HG03521 (cell line): ENCODE data around the gene BEST1.

Experiments
- ATAC-seq: cut with Tn5 transposase; IDR thresholded peaks from one replicate; pipeline ENCODE4 v1.9.1; 2021; ENCODE audit warnings: mild to moderate bottlenecking, moderate library complexity; ENCODE audit not compliant: unreplicated experiment

Gene BEST1

GRCh38 chr11:61914471-61915171 lies 35.5 kb upstream of the BEST1 start:
- no peak for ATAC-seq

GRCh38 chr11:61916737-61917333 lies 33.3 kb upstream of the BEST1 start:
- no peak for ATAC-seq

GRCh38 chr11:61917334-61918109 lies 32.6 kb upstream of the BEST1 start, which contains the start of gene RAB3IL1:
Gene RAB3IL1 (minus strand): TSS chr11:61917566. CDS start chr11:61917367, 199 bp downstream.
- no peak for ATAC-seq

- no peak for ATAC-seq
These were observed 31.8 kb upstream of the BEST1 start for GRCh38 chr11:61918251-61918937.

GRCh38 chr11:61918938-61919704 lies 31.0 kb upstream of the BEST1 start:
- ATAC-seq, result no peak

DNA sequence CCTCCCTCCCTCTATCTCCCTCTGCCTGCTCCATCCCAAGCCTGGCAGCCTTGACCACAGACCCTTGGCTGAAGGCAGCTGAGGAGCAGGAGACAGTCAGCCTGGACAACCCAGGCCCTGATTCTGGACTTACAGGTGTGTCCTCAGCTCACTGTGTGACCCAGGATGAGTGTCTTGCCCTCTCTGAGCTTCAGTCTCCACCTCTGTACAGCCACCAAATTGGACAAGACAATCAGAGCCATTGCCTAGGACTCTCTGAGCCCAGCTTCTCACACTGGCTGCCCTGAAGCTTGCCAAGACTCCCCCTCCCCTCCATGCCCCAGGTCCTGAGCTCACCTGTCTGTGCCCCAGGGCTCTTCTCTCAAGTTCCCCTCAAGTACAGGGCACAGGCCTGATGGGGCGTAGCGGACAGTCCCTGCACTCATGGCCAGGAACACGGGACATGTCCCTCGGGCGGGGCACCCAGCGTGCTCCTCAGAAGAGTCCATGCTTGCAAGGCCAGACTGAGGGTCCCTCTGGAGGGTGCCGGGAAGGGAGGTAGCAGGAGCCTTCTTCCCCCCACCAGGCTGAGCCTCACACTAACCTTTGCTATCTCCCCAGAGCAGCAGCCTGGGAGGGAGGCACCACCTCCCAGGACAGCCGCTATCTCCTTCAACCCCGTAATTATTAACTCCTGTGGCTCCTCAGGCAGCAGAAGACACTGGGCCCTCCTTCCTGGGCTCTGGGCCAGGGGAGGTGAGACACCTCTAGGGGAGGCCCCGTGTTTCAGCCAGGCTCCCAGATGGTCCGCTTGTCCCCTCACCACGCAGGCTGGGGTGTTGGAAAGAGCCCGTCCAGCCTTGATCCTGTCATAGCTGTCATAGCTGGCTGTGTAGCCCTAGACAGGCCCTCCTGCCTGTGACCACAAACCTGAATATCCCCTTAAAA lies 30.2 kb upstream of the BEST1 start:
- ATAC-seq, result no peak

DNA sequence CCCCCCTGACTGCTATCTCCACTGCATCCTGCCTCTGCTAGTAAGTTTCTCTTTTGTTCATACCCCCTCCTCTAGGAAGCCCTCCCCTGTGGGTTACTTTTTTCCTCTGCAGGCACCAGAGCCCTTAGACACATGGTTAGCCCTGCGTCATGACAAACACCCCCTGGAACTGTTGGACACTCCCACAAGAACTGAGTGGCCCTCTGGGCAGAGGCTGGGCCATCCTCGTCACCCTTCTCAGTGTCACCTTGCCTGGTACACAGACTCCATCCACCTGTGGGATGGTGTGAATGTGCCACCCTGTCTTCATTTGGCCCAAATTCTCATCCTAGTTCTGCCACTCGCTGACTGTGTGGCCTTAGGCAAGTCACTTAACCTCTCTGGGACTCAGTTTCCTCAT lies 28.7 kb upstream of the BEST1 start:
- no peak for ATAC-seq

DNA sequence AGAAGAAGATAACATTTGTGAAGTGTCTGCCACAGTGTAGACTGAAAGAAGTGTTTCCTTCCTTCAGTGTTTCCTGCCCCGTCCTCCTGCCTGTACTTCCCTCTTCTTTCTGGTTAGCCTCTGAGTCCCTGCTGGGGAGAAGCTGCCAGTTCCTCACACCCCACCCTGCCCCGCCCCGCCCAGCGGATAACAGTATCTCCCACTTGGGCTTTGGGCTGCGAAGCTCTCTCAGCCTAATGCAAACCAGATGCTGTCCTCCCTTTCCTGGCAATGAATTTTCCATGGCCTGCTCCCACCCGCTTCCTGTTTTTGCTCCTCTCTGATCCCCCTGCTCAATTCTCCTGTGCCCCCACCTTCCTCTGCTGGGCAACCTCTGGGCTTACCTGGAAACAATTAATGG lies 27.6 kb upstream of the BEST1 start:
- ATAC-seq, result no peak

GRCh38 chr11:61923166-61924063 lies 26.7 kb upstream of the BEST1 start:
- ATAC-seq, result no peak

GRCh38 chr11:61924064-61924455 lies 26.1 kb upstream of the BEST1 start:
- no peak for ATAC-seq

DNA sequence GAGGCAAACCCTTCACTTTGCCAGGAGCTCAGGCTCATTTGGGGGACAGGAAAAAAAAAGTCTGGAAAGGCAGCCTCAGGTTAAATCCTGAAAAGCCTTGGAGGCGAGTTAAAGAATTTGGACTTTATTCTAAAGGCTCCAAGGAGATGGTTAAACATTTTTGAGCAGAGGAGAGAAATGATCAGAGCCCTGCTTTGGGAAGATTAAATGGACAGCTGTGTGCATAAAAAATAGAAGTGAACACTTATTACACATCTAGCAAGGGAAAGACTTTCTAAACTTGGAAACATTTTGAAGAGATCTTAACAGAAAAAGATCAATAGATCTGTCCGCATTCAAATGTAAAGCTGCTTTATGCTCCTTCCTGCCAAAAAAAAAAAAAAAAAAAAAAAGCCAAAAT lies 24.4 kb upstream of the BEST1 start:
- no peak for ATAC-seq

DNA sequence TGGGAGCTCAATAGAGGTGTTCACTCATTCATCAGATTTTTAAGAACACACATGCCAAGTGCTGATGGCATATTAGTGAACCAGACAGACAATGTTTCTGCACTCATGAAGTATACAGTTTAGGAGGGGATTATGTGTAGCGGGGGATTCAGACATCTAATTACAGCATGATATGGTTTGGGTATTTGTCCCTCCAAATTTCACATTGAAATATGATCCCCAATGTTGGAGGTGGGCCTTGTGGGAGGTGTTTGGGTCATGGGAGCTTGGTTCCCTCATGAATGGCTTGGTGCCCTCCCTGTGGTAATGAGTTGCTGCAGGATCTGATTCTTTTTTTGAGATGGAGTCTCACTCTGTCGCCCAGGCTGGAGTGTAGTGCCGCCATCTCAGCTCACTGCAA lies 23.9 kb upstream of the BEST1 start:
- no peak for ATAC-seq

DNA sequence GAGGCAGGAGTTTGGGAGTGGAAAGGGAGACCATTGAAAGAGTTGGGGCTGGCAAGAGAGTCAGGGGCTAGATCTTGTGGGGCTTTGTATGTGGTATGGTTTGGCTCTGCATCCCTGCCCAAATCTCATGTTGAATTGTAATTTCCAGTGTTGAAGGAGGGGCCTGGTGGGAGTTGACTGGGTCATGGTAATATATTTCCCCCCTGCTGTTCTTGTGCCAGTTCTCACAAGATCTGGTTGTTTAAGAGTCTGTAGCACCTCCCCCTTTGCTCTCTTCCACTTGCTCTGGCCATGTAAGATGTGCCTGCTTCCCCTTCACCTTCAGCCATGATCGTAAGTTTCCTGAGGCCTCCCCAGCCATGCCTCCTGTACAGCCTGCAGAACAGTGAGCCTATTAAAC lies 22.6 kb upstream of the BEST1 start:
- ATAC-seq, result no peak

DNA sequence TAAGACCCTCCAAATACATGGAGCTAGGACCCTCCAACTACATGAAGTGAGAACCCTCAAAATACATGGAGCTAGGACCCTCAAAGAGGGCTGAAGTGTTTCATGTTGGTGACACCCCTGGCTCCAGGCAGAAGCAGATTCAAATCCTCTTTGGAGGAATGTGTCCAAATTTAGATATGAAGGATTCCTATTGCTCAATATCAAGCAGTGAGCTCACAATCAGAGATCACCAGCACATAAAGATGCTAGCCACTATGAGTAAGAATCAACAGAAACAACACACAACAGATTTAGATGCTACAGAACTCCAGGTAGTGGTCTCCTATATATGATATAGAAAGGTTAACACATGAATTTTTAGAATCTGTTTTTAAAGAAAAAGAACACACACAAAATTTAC lies 21.5 kb upstream of the BEST1 start:
- ATAC-seq, result no peak

DNA sequence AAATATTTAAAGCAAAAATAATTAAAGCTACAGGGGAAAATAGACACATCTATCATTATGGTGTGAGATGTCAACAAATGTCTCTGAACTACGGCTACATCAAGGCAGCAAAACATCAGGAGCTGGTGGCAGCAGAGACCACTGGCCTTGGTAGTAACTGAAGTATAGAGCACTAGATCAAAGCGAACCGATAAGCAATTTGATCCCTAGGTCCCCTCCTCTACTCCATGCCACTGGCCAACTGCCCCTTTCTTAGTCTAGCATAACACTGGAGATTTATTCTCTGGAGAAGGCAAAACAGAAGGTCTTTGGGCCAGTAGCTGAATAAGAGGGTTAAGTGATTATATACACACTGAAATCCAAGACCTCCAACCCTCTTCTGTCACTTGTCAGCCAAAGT lies 19.2 kb upstream of the BEST1 start:
- no peak for ATAC-seq

GRCh38 chr11:61935861-61936260 lies 14.3 kb upstream of the BEST1 start:
- ATAC-seq, result no peak

GRCh38 chr11:61940466-61940865 lies 9.7 kb upstream of the BEST1 start:
- no peak for ATAC-seq

- ATAC-seq, result no peak
These were observed 5.0 kb upstream of the BEST1 start for GRCh38 chr11:61945191-61945590.

- ATAC-seq, result no peak
These were observed 3.3 kb upstream of the BEST1 start for GRCh38 chr11:61946894-61947293.
